Measurements from ENCODE around the gene CTDP1. TPM values are rescaled to one million over a fixed set of nuclear protein-coding genes. Genes with fewer than 3 reads are reported as not detected.

The CTDP1 gene
- total RNA-seq, 1 experiment from 2014 or later = 33.7 TPM

- H3K27me3 ChIP-seq (ENCODE audit: insufficient read depth, low read length) = no peaks in the 10 kb centered on the region
- H3K27ac ChIP-seq (ENCODE audit: insufficient read length, low read depth, low read length) = no peak overlapping the region
- H3K4me2 ChIP-seq (ENCODE audit: insufficient read depth, insufficient read length, low read length) = no peak overlapping the region
- no peak overlapping the region for H2BK5ac ChIP-seq (ENCODE audit: insufficient read length, low read length)
- DNase-seq = no peak
- Mint-ChIP-seq H3K4me3 (no peak overlapping the region), H3K27me3 (ENCODE audit: low read depth) (no peaks in the 10 kb centered on the region), H3K4me1 (no peaks in the 10 kb centered on the region), H3K27ac (peak overlapping the region in 1 of 3 experiments; percentile 81; a peak in 2 of 7 replicates), H3K36me3 (ENCODE audit: insufficient read depth in 1 of 3, low read depth in 3 of 3) (peaks cover 40 to 78% (median 69%) of the 10 kb centered on the region in 3 experiments), H3K9me3 (peaks cover 5 to 12% of the 10 kb centered on the region in 2 experiments; a peak in 3 of 5 replicates)
- no peaks in the 10 kb centered on the region for H3K23me2 ChIP-seq (ENCODE audit: insufficient read length, low read depth, low read length, poor library complexity, severe bottlenecking)
- no peak for TF ChIP-seq CTCF (conservative IDR thresholded peaks at IDR 0.05)
- no peak overlapping the region for H3K9ac ChIP-seq (ENCODE audit: extremely low read depth, insufficient read length, low read length)
- H2AK5ac ChIP-seq (ENCODE audit: insufficient read length, low read length) = no peak overlapping the region
- no peak overlapping the region for H2AFZ ChIP-seq (ENCODE audit: low read length)
- H3K14ac ChIP-seq (ENCODE audit: insufficient read depth, low read length) = no peak overlapping the region
- H4K20me1 ChIP-seq (ENCODE audit: control insufficient read depth, insufficient read depth, insufficient read length) = no peaks in the 10 kb centered on the region
- H3T11ph ChIP-seq (ENCODE audit: low read length) = no peak overlapping the region
- no CpG with 5 or more reads among the region's 33 CpGs for WGBS (ENCODE audit: extremely low coverage, insufficient read length, low lambda C conversion rate)
- no peak overlapping the region for H4K91ac ChIP-seq (ENCODE audit: insufficient read length, low read depth, low read length)
- H2BK12ac ChIP-seq (ENCODE audit: insufficient read length, low read depth, low read length) = no peak overlapping the region
- no peak overlapping the region for H2BK15ac ChIP-seq (ENCODE audit: low read depth, low read length)
- H2BK120ac ChIP-seq (ENCODE audit: low read depth, low read length, poor library complexity, severe bottlenecking) = no peak overlapping the region
- no peak overlapping the region for H4K8ac ChIP-seq (replicated peaks; ENCODE audit: insufficient read length, low read depth, low read length)
- no peaks in the 10 kb centered on the region for H3K79me1 ChIP-seq (ENCODE audit: insufficient read depth, low read depth, low read length, poor library complexity, severe bottlenecking)
- no peaks in the 10 kb centered on the region for H3K79me2 ChIP-seq (ENCODE audit: insufficient read depth, low read length)
- H3K18ac ChIP-seq (ENCODE audit: insufficient read length, low read depth, low read length) = no peak overlapping the region
- H3K4me1 ChIP-seq (ENCODE audit: insufficient read depth, low read length) = no peaks in the 10 kb centered on the region
- H2BK20ac ChIP-seq (ENCODE audit: low read depth, low read length, poor library complexity, severe bottlenecking) = no peak overlapping the region
- H4K5ac ChIP-seq (ENCODE audit: insufficient read length, low read depth, low read length) = no peak overlapping the region
- peaks cover 11% of the 10 kb centered on the region for H3K9me3 ChIP-seq (ENCODE audit: control insufficient read depth, low read depth, low read length)
- no peak overlapping the region for H3K23ac ChIP-seq (ENCODE audit: insufficient read length, low read depth, low read length)
- no peak overlapping the region for H3K56ac ChIP-seq (ENCODE audit: insufficient read length, low read depth, low read length)
- no peak overlapping the region for H3K4ac ChIP-seq (ENCODE audit: low read depth, low read length)
Observed at GRCh38 chr18:79733986-79734770, 54.6 kb downstream of the CTDP1 start.

Measured in H9 (cell line).